Fibroblast of skin of right quadriceps (primary cell): ENCODE results near the gene OR8B8.
"Not testable (repeated sequence)": the region's sequence is repeated elsewhere in the genome, so short reads cannot be mapped to it uniquely, and the experiment has no call there.

Experiments used
- DNase-seq: peaks from one replicate; pipeline ENCODE4 v3.0.0-alpha.2; 2013

Gene OR8B8

DNA sequence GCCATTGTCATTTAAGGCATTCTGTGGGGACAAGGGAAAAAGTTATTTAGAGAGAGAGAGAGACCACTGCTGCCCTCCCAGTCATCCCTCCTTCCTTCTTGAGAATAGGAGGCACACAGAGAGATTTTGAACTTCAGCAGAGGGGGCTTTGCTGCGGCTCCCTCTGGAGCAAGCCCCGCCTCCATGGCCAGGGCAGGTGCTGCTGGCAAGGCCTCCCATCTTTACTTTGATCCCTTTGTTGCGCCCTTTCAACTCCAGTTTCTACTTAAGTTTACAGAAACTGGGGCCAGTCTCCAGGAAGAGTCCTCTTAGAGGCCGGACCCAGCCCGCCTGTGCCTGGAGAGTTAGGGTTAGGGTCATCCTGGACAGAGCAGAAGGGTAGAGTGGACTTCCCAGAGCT lies 4.4 kb downstream of the OR8B8 start:
- DNase-seq = no peak

DNA sequence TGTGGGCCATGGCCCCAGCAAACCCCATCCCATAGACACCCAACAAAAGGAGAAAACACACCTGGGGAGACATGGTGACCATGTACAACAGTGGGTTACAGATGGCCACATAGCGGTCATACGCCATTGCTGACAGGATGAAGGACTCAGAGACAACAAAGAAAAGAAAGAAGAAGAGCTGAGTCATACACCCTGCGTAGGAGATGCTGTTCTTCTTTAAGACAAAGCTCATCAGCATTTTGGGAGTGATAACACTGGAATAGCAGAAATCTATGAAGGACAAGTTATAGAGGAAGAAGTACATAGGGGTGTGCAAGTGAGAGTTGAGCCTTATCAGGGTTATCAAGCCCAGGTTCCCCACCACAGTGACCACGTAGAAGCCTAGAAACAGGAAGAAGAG lies 4.9 kb downstream of the OR8B8 start:
- DNase-seq = no peak

DNA sequence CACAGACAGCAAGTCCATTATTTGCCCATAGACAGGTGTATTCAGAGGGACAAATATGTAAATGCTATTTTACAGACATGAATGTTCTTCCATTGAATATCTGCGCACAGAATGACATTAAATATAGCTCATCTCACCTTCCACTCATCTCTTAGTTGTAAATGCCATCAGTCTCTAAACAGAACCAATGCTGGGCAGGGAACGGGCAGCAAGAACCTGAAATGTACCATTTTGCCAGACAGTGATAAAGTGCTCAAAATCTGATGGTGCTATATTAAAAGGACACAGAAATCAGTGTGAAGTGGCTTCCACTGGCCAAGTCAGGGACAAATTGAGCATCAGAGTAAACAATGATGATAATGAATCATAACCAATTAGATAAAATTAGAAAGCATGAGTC lies 10.8 kb downstream of the OR8B8 start:
- DNase-seq = no peak

GRCh38 chr11:124429599-124429998 lies 15.9 kb downstream of the OR8B8 start:
- no peak for DNase-seq

DNA sequence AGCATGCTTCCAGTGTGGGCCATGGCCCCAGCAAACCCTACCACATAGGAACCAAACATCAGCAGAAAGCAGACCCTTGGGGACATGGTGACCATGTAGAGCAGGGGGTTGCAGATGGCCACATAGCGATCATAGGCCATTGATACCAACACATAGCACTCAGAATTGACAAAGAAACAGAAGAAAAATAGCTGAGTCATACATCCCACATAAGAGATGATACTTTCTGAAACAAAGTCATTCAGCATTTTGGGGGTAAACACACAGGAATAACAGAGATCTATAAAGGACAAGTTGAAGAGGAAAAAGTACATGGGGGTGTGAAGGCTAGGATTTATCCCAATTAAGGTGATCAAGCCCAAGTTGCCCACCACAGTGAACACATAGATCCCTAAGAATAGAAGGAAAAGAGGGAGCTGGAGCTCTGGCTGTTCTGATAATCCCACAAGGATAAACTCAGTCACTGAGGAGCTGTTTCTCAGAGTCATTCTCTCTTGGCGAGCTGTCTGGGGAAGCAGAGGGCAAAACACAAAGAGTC lies 21.0 kb downstream of the OR8B8 start, which contains the start of gene OR8B4:
TSS of gene OR8B4 (minus strand) at position 488 of the 538 bp plus-strand sequence. CDS start at position 488, 0 bp downstream.
- DNase-seq = no peak

- no peak for DNase-seq
Observed at GRCh38 chr11:124421043-124421442, 24.5 kb downstream of the OR8B8 start.

DNA sequence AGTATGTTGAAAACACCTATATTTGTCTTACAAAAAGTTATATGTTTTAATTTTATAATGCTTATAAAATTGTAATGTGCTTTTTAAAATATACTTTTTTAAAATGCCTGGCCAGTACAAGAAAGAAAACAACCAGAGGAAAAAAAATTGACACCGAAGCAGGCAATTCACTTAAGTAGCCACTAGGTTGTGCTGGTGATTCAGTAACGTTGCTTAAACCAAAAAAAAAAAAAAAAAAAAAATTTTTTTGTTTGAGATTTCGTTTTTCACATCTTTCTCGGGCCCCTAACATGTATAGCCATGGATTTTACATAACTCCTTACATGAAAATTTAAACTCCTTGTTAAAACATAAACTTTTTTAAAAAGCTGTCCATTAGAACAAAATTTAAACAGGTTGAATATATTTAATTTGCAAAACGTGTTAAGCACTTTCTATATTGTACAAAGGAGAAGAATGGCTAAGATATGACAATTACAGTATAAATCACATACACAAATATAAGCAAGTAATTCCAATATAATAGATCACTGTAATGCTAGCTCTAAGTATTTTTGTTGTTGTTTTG lies 30.1 kb downstream of the OR8B8 start:
- peak; percentile 30 for DNase-seq

DNA sequence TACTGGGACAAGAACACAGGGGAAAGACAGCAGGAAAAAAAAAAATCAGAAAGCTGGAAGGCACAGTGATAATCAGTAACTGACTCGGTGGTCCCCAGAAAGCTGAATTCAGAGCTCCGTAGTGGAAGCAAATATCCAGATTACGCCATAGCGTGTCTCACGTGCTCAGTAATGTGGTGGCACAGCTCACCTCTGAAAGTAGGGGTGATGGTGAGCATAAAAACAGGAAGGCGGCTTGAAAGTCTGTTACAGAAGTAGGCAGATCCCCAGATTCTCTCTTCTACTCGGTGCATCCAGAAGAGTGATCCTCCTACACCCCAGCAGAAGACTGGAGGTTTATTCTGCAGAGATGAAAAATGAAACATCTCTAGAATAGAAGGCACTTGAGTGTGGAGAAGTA lies 35.6 kb downstream of the OR8B8 start:
- DNase-seq = no peak

- peak; percentile 24 for DNase-seq
Observed at GRCh38 chr11:124405581-124405980, 39.9 kb downstream of the OR8B8 start.

DNA sequence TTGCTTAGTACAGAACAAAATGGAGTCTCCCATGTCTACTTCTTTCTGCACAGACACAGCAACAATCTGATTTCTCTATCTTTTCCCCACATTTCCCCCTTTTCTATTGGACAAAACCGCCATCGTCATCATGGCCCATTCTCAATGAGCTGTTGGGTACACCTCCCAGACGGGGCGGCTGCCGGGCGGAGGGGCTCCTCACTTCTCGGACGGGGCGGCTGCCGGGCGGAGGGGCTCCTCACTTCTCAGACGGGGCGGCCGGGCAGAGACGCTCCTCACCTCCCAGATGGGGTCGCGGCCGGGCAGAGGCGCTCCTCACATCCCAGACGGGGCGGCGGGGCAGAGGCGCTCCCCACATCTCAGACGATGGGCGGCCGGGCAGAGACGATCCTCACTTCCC lies 42.3 kb downstream of the OR8B8 start:
- DNase-seq = not testable (repeated sequence)

DNA sequence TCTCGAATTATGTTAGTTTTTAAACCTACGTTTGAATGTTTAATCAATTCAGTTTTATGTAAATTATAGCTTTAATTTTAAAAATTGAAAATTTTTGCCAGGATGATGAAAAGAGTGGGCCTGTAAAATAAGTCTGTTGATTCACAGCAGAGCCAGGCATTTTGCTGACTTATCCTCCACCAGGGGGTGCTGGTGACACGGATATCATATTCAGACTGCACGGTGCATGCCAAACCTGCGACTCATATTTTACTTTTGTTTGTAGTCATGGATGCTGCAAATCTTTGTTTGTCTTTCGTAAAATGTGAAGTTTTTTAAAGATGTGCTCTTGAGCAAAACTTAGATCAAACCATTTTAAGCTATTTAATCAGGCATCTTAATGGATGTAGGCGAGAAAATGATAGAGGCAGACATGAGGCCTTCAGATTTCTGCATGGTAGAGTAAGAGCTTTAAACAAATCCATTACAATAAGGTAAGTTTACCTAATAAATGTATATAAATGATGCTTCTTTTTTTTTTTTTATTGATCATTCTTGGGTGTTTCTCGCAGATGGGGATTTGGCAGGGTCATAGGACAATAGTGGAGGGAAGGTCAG lies 43.1 kb downstream of the OR8B8 start:
- peak; percentile 82 for DNase-seq

DNA sequence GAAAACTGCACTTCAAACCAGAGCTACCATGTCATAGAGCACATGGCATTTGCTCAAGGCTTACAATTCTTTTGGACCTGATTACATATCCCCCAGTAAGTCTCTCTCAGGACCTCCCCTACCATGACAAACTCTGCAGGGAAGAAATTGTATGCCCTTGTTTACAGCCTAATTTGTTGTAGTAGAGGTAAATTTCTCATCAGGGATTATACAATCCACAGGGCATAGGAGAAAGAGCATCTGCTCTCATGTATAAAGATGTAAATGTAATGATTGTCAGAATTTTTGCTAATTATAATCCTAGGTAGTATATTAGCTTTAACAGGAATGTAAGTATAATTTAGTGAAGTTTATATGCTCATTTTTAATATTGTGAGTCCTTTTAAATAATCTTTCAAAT lies 46.6 kb downstream of the OR8B8 start, which contains the start of gene OR8B3:
TSS of gene OR8B3 (minus strand) at position 101 of the 400 bp plus-strand sequence. CDS start 1,673 bp downstream, outside the sequence.
- no peak for DNase-seq

- DNase-seq = not testable (repeated sequence)
Observed at GRCh38 chr11:124396847-124397246, 48.6 kb downstream of the OR8B8 start.

- DNase-seq = peak; percentile 8
Observed at GRCh38 chr11:124394408-124394807, 51.1 kb downstream of the OR8B8 start.
